A549 (cell line): Measurements from ENCODE around the gene LMF1. TPM values are rescaled to one million over a fixed set of nuclear protein-coding genes. Genes with fewer than 3 reads are reported as not detected.

Experiments
- ATAC-seq, 2 experiments: fragments of 200-7000 bp in 1 of 2; fragments of >200 bp in 1 of 2; cut with Nextera tagmentation in 1 of 2; cut with Tn5 transposase in 1 of 2; 3 replicates each; pipeline versions ENCODE4 v1.8.0 to v1.9.1; 2018 to 2020; ENCODE audit warnings: mild to moderate bottlenecking in 1 of 2, moderate library complexity in 1 of 2
- CTCF ChIA-PET: fragments of 300-600 bp; sonication (Branson Sonifier 250); formaldehyde crosslinking; extraction: SDS; loops from one replicate; lab custom pipeline; 2021; ENCODE audit warnings: antibody characterized with exemption, inconsistent platforms; lab: Yijun Ruan, JAX
- POLR2A ChIA-PET: fragments of 350-600 bp; formaldehyde crosslinking; extraction: SDS; loops from one replicate; lab custom pipeline; 2021; ENCODE audit warnings: antibody characterized with exemption, inconsistent platforms; lab: Yijun Ruan, JAX
- DNase-seq, 2 experiments: peaks; one replicate each; pipeline versions ENCODE4 v3.0.0 to v3.0.0-alpha.2; 2011 to 2016; ENCODE audit warnings: low read depth in 1 of 2, low spot score in 1 of 2
- FAIRE-seq: peaks from 2 replicates; lab custom pipeline; 2011; peaks lifted over from hg19 to GRCh38; lab: Jason Lieb, UNC
- H3K27ac ChIP-seq, 2 experiments: fragments of >200 bp; sonication (Bioruptor Twin); formaldehyde crosslinking; 3 replicates each; pipeline ENCODE4 v1.5.1; 2016 to 2017
- H3K4me1 ChIP-seq: fragments of >200 bp; sonication (Bioruptor Twin); formaldehyde crosslinking; 3 replicates; pipeline ENCODE4 v1.6.1; 2016
- H3K4me2 ChIP-seq: fragments of >200 bp; sonication (Bioruptor Twin); formaldehyde crosslinking; 3 replicates; pipeline ENCODE4 v1.6.1; 2016
- H3K4me3 ChIP-seq: fragments of >200 bp; sonication (Bioruptor Twin); formaldehyde crosslinking; 3 replicates; pipeline ENCODE4 v1.5.1; 2016
- H3K9me3 ChIP-seq: fragments of >200 bp; sonication (Bioruptor Twin); formaldehyde crosslinking; 3 replicates; pipeline ENCODE4 v1.6.1; 2016
- CBX2 ChIP-seq: fragments of 200-600 bp; sonication (generic); IDR thresholded peaks from 2 replicates; pipeline ENCODE4 v1.6.1; 2016; ENCODE audit warnings: low read depth, mild to moderate bottlenecking, borderline replicate concordance
- CHD4 ChIP-seq: fragments of 200-600 bp; sonication (generic); IDR thresholded peaks from 2 replicates; pipeline ENCODE4 v1.6.1; 2016; ENCODE audit warnings: antibody characterized with exemption, mild to moderate bottlenecking, borderline replicate concordance
- FOSL2 ChIP-seq, 2 experiments: fragments of 450-650 bp in 1 of 2; fragments of >200 bp in 1 of 2; sonication (Bioruptor Twin) in 1 of 2; formaldehyde crosslinking; IDR thresholded peaks; 2 replicates each; pipeline versions ENCODE4 v1.5.0 to v1.6.1; 2016 to 2020; ENCODE audit warnings: mild to moderate bottlenecking in 1 of 2, moderate library complexity in 1 of 2
- GATA3 ChIP-seq: IDR thresholded peaks from 2 replicates; pipeline ENCODE4 v1.6.1; 2012; ENCODE audit warnings: borderline replicate concordance
- HDAC2 ChIP-seq: fragments of 200-600 bp; sonication (generic); IDR thresholded peaks from 2 replicates; pipeline ENCODE4 v1.6.1; 2016
- HOXA7 ChIP-seq: fragments of 250-450 bp; sonication (Bioruptor Pico); IDR thresholded peaks from 2 replicates; pipeline ENCODE4 v1.5.0; 2020; ENCODE audit warnings: mild to moderate bottlenecking, moderate library complexity
- HOXB13 ChIP-seq: fragments of 250-450 bp; sonication (Bioruptor Pico); IDR thresholded peaks from 2 replicates; pipeline ENCODE4 v1.5.0; 2020; ENCODE audit warnings: low read depth, mild to moderate bottlenecking, moderate library complexity
- HOXB5 ChIP-seq: fragments of 250-450 bp; sonication (Bioruptor Pico); IDR thresholded peaks from 2 replicates; pipeline ENCODE4 v1.5.0; 2020; ENCODE audit warnings: mild to moderate bottlenecking, moderate library complexity
- JUN ChIP-seq, 2 experiments: fragments of >200 bp; sonication (Bioruptor Twin); formaldehyde crosslinking; IDR thresholded peaks; 2 replicates in 1 of 2; 3 replicates in 1 of 2; pipeline ENCODE4 v1.6.1; 2016 to 2017
- KDM1A ChIP-seq: fragments of 200-600 bp; sonication (generic); IDR thresholded peaks from 2 replicates; pipeline ENCODE4 v1.6.1; 2016; ENCODE audit warnings: low read depth, mild to moderate bottlenecking
- MAFK ChIP-seq: fragments of 450-650 bp; IDR thresholded peaks from 2 replicates; pipeline ENCODE4 v1.6.1; 2014; ENCODE audit not compliant: partially characterized antibody
- MAZ ChIP-seq: fragments of 150-350 bp; IDR thresholded peaks from 2 replicates; pipeline ENCODE4 v1.6.1; 2014; ENCODE audit warnings: antibody characterized with exemption, low read depth, low read length, borderline replicate concordance
- NFE2L2 ChIP-seq: fragments of 150-350 bp; conservative IDR thresholded peaks from 2 replicates; pipeline ENCODE4 v1.6.1; 2014; ENCODE audit warnings: low read length
- NPAS2 ChIP-seq: fragments of 250-450 bp; sonication (Bioruptor Pico); IDR thresholded peaks from 2 replicates; pipeline ENCODE4 v1.8.0; 2022; ENCODE audit warnings: mild to moderate bottlenecking, moderate library complexity, borderline replicate concordance
- NR3C1 ChIP-seq: fragments of >200 bp; sonication (Bioruptor Twin); formaldehyde crosslinking; IDR thresholded peaks from 3 replicates; pipeline ENCODE4 v1.6.1; 2017
- PBX3 ChIP-seq: IDR thresholded peaks from 2 replicates; pipeline ENCODE4 v1.6.1; 2012
- POLR2A ChIP-seq: IDR thresholded peaks from 2 replicates; pipeline ENCODE4 v1.6.1; 2012; ENCODE audit warnings: mild to moderate bottlenecking, low read length
- POLR2AphosphoS2 ChIP-seq: conservative IDR thresholded peaks from 2 replicates; pipeline ENCODE4 v1.6.1; 2012; ENCODE audit warnings: low read length, improper control_type of control experiment, inconsistent platforms
- RAD21 ChIP-seq, 2 experiments: fragments of >200 bp in 1 of 2; sonication (Bioruptor Twin) in 1 of 2; formaldehyde crosslinking in 1 of 2; IDR thresholded peaks in 1 of 2; conservative IDR thresholded peaks in 1 of 2; 2 replicates in 1 of 2; 3 replicates in 1 of 2; pipeline ENCODE4 v1.6.1; 2012 to 2018; ENCODE audit warnings: inconsistent platforms in 1 of 2
- RFX5 ChIP-seq: fragments of 450-650 bp; IDR thresholded peaks from 2 replicates; pipeline ENCODE4 v1.7.1; 2014; ENCODE audit warnings: antibody characterized with exemption, mild to moderate bottlenecking, moderate library complexity
- RNF2 ChIP-seq: fragments of 200-600 bp; sonication (generic); IDR thresholded peaks from 2 replicates; pipeline ENCODE4 v1.6.1; 2016; ENCODE audit warnings: low read depth, mild to moderate bottlenecking, antibody characterized with exemption, moderate library complexity, borderline replicate concordance
- SMC3 ChIP-seq: fragments of >200 bp; sonication (Bioruptor Twin); formaldehyde crosslinking; IDR thresholded peaks from 3 replicates; pipeline ENCODE4 v1.6.1; 2018; ENCODE audit warnings: inconsistent platforms
- SREBF2 ChIP-seq: fragments of 450-650 bp; IDR thresholded peaks from 2 replicates; pipeline ENCODE4 v1.6.1; 2014; ENCODE audit warnings: mild to moderate bottlenecking, moderate library complexity
- TP53 ChIP-seq: fragments of 250-450 bp; sonication (Bioruptor Pico); IDR thresholded peaks from 2 replicates; pipeline ENCODE4 v1.5.0; 2021; ENCODE audit warnings: mild to moderate bottlenecking, moderate library complexity
- WGBS: methylation state at CpG from one replicate; pipeline ENCODE4 v1.1.6; 2017; ENCODE audit errors: missing lambda C conversion rate; 5-methylcytosine and 5-hydroxymethylcytosine counted together
- polyA plus RNA-seq, 4 experiments: library from polyadenylated mRNA; depleted of rRNA in 3 of 4; stranded (reverse); fragments of >200 nt; fragmentation: RNase III in 1 of 4; extraction: RNeasy Plus Mini Kit Qiagen cat#74134 plus additional on column Dnase treatment in 1 of 4; gene quantifications; 2 replicates in 3 of 4; 3 replicates in 1 of 4; pipeline ENCODE4 v1.2.3, GENCODE V29; 2011 to 2017
- TF ChIP-seq, protein P1 (sequence below): fragments of >200 bp; sonication (Bioruptor Twin); formaldehyde crosslinking; IDR thresholded peaks from 3 replicates; pipeline ENCODE4 v1.5.1; 2016
- TF ChIP-seq, protein P2 (sequence below): IDR thresholded peaks from 2 replicates; pipeline ENCODE4 v1.6.1; 2012; ENCODE audit warnings: low read depth, borderline replicate concordance
- TF ChIP-seq, protein P3 (sequence below): IDR thresholded peaks from 2 replicates; pipeline ENCODE4 v1.6.1; 2012

LMF1 gene
- polyA plus RNA-seq, 2 of the 4 experiments (the other 2 are of a cell fraction): 8.8 to 10.9 TPM

GRCh38 chr16:805474-805873, 165.3 kb downstream of the LMF1 start:
- no peak overlapping the region for H3K4me2 ChIP-seq
- no peak for DNase-seq
- H3K27ac ChIP-seq: no peak overlapping the region
- no peaks in the 10 kb centered on the region for H3K9me3 ChIP-seq
- WGBS: 93% methylated on average over 17 of the region's 17 CpGs
- ChIA-PET POLR2A (no interaction called here), CTCF (interaction anchor here (1.0 to 5.0 kb wide), 4 partner anchors 9 to 251 kb away, joined by 3 to 32 read pairs (median 4); no protein-coding TSS in a partner anchor)
- H3K4me3 ChIP-seq: no peak overlapping the region
- no peak for ATAC-seq
- no peak for FAIRE-seq
- TF ChIP-seq POLR2A (no peak), SMC3 (no peak), TP53 (CRISPR knock-in tag) (no peak), CHD4 (no peak), NFE2L2 (no peak), NR3C1 (no peak), SREBF2 (no peak), FOSL2 (IDR thresholded peaks at IDR 0.05) (no peak), FOSL2 (CRISPR knock-in tag; IDR thresholded peaks at IDR 0.05) (no peak), KDM1A (no peak)
- TF ChIP-seq, protein P1, sequence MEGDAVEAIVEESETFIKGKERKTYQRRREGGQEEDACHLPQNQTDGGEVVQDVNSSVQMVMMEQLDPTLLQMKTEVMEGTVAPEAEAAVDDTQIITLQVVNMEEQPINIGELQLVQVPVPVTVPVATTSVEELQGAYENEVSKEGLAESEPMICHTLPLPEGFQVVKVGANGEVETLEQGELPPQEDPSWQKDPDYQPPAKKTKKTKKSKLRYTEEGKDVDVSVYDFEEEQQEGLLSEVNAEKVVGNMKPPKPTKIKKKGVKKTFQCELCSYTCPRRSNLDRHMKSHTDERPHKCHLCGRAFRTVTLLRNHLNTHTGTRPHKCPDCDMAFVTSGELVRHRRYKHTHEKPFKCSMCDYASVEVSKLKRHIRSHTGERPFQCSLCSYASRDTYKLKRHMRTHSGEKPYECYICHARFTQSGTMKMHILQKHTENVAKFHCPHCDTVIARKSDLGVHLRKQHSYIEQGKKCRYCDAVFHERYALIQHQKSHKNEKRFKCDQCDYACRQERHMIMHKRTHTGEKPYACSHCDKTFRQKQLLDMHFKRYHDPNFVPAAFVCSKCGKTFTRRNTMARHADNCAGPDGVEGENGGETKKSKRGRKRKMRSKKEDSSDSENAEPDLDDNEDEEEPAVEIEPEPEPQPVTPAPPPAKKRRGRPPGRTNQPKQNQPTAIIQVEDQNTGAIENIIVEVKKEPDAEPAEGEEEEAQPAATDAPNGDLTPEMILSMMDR: no peak
- TF ChIP-seq, protein P2, sequence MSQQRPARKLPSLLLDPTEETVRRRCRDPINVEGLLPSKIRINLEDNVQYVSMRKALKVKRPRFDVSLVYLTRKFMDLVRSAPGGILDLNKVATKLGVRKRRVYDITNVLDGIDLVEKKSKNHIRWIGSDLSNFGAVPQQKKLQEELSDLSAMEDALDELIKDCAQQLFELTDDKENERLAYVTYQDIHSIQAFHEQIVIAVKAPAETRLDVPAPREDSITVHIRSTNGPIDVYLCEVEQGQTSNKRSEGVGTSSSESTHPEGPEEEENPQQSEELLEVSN: no peak
- H3K4me1 ChIP-seq: peaks cover 9% of the 10 kb centered on the region; the same call in 2 of the 3 replicates

DNA sequence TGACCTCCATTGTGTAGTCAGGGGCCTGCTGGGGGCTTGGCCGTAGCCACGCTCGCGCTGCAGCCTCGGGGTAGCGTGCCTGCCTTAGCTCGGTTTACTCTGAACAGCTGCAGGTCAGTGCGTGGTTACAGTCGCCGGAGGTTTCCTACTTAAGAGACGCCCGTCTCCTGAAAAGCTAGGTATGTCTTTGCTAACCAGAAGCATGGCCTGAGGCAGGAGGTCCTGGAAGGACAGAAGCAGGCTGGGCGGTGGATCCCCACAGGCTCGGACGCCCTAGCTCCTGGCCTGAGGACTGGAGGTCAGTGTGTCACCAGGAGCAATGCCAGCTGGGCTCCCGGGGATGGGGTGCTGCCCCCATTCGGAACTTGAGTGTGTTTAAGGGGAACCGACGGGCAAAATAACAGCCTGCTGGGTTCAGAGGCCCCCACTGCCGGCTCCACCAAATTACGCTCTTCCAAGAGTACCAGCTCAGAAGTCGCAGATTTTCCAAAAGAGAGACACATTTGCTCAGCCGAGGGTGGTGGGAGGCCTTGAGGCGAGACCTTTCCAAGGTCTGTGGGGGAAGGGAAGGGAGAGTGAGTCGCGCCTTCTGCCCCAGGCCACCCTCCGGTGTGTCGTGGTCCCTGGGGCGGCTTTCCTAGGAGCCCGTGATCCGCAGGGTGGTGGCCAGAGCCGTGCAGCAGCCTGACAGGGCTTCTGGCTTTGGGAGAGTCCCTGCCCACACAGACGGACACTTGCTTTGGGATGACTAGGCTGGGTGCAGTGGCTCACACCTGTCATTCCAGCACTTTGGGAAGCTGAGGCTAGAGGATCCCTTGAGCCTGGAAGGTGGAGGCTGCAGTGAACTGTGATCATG, 166.4 kb downstream of the LMF1 start:
- ATAC-seq: no peak
- DNase-seq: no peak
- POLR2A ChIA-PET: interaction anchor here (1.7 kb wide), 1 partner anchor 16 kb away, joined by 5 read pairs; the partner anchor contains the start of genes CHTF18 and RPUSD1
- no peak overlapping the region for H3K27ac ChIP-seq
- FAIRE-seq: no peak
- H3K4me2 ChIP-seq: no peak overlapping the region
- no peak for TF ChIP-seq MAZ
- no peak for TF ChIP-seq CBX2
- TF ChIP-seq POLR2A: no peak
- TF ChIP-seq RAD21 (conservative IDR thresholded peaks at IDR 0.05 in 1 of 2, IDR thresholded peaks at IDR 0.05 in 1 of 2): no peak
- TF ChIP-seq RFX5: no peak
- TF ChIP-seq HOXB5 (CRISPR knock-in tag): no peak
- TF ChIP-seq PBX3: no peak
- no peak for TF ChIP-seq NPAS2 (CRISPR knock-in tag)
- no peak for TF ChIP-seq HDAC2
- TF ChIP-seq HOXB13 (CRISPR knock-in tag): no peak
- TF ChIP-seq HOXA7: no peak
- no peak for TF ChIP-seq POLR2AphosphoS2
- TF ChIP-seq KDM1A: no peak
- TF ChIP-seq, protein P3, sequence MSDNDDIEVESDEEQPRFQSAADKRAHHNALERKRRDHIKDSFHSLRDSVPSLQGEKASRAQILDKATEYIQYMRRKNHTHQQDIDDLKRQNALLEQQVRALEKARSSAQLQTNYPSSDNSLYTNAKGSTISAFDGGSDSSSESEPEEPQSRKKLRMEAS: no peak
- TF ChIP-seq, protein P2: no peak
- no peak for TF ChIP-seq CHD4
- no peak for TF ChIP-seq JUN (IDR thresholded peaks at IDR 0.05)
- no peak for TF ChIP-seq GATA3
- no peak for TF ChIP-seq RNF2
- no peak for TF ChIP-seq MAFK
- 66% methylated on average over 30 of the region's 33 CpGs for WGBS
- CTCF ChIA-PET: interaction anchor here (1.0 to 5.0 kb wide), 9 partner anchors 9 to 301 kb away, joined by 3 to 32 read pairs (median 4); no protein-coding TSS in a partner anchor
- peaks cover 19% of the 10 kb centered on the region for H3K4me1 ChIP-seq
- H3K9me3 ChIP-seq: no peaks in the 10 kb centered on the region
- H3K4me3 ChIP-seq: no peak overlapping the region
